ENCODE results near the gene OBP2B.
"Not testable (repeated sequence)": the region's sequence is repeated elsewhere in the genome, so short reads cannot be mapped to it uniquely, and the experiment has no call there.

OBP2B gene

GRCh38 chr9:133221177-133221809, 12.2 kb upstream of the OBP2B start:
- ATAC-seq, result no peak

GRCh38 chr9:133218049-133218975, 9.3 kb upstream of the OBP2B start:
- not testable (repeated sequence) for ATAC-seq

- ATAC-seq, result not testable (repeated sequence)
These were observed 8.4 kb upstream of the OBP2B start for GRCh38 chr9:133217333-133217988.

GRCh38 chr9:133214276-133214675, 5.2 kb upstream of the OBP2B start:
- not testable (repeated sequence) for ATAC-seq

- no peak for ATAC-seq
These were observed 1.6 kb upstream of the OBP2B start for GRCh38 chr9:133210609-133211008.

- no peak for ATAC-seq
These were observed 1.1 kb upstream of the OBP2B start for GRCh38 chr9:133210202-133210532.

GRCh38 chr9:133209327-133210201, 514 bp upstream of the OBP2B start:
- ATAC-seq, result not testable (repeated sequence)

GRCh38 chr9:133208171-133208879, 725 bp downstream of the OBP2B start:
- not testable (repeated sequence) for ATAC-seq

GRCh38 chr9:133207540-133208170, 1.4 kb downstream of the OBP2B start:
- ATAC-seq, result no peak

- ATAC-seq, result no peak
These were observed 2.0 kb downstream of the OBP2B start for GRCh38 chr9:133207021-133207531.

- ATAC-seq, result no peak
These were observed 2.8 kb downstream of the OBP2B start for GRCh38 chr9:133205996-133206931.

GRCh38 chr9:133205481-133205887, 3.6 kb downstream of the OBP2B start:
- ATAC-seq, result not testable (repeated sequence)

- ATAC-seq, result no peak
These were observed 4.1 kb downstream of the OBP2B start for GRCh38 chr9:133204993-133205336.

GRCh38 chr9:133204335-133204992, 4.6 kb downstream of the OBP2B start:
- no peak for ATAC-seq

- ATAC-seq, result no peak
These were observed 5.5 kb downstream of the OBP2B start for GRCh38 chr9:133203506-133204075.

- no peak for ATAC-seq
These were observed 6.2 kb downstream of the OBP2B start for GRCh38 chr9:133202688-133203453.

- no peak for ATAC-seq
These were observed 6.9 kb downstream of the OBP2B start for GRCh38 chr9:133202145-133202513.

GRCh38 chr9:133201424-133202144, 7.5 kb downstream of the OBP2B start:
- no peak for ATAC-seq
